Activated CD8-positive, alpha-beta memory T cell treated with anti-CD3 and anti-CD28 coated beads for 1 hour (primary cell): Measurements from ENCODE around the gene SLC39A1.
"Not testable (repeated sequence)": the region's sequence is repeated elsewhere in the genome, so short reads cannot be mapped to it uniquely, and the experiment has no call there.

ENCODE experiments used
- DNase-seq, 2 donors: peaks; one replicate each; pipeline ENCODE4 v3.0.0-alpha.2; 2020; ENCODE audit warnings: low read depth in 1 of 2; ENCODE audit errors: extremely low read depth in 1 of 2

Gene SLC39A1

GRCh38 chr1:153963030-153963849 lies at the start of gene SLC39A1:
Gene SLC39A1 (minus strand): TSS chr1:153963537. CDS start chr1:153962715, 822 bp downstream.
- peak; percentile 82 to 89 for DNase-seq

GRCh38 chr1:154012543-154012942 lies 49.2 kb upstream of the SLC39A1 start:
- DNase-seq, result not testable (repeated sequence)

- DNase-seq, result no peak
These were observed 48.8 kb upstream of the SLC39A1 start for GRCh38 chr1:154012129-154012528.

GRCh38 chr1:154006136-154006535 lies 42.8 kb upstream of the SLC39A1 start:
- no peak for DNase-seq

- no peak for DNase-seq
These were observed 37.1 kb upstream of the SLC39A1 start for GRCh38 chr1:154000420-154000819.

- DNase-seq, result not testable (repeated sequence)
These were observed 33.5 kb upstream of the SLC39A1 start for GRCh38 chr1:153996882-153997281.

GRCh38 chr1:153995640-153996039 lies 32.3 kb upstream of the SLC39A1 start:
- no peak for DNase-seq

- no peak for DNase-seq
These were observed 31.9 kb upstream of the SLC39A1 start for GRCh38 chr1:153995202-153995601.

- no peak for DNase-seq
These were observed 28.5 kb upstream of the SLC39A1 start for GRCh38 chr1:153991806-153992205.

- DNase-seq, result no peak
These were observed 27.9 kb upstream of the SLC39A1 start for GRCh38 chr1:153991151-153991630.

- DNase-seq, result peak; percentile 66 to 77
These were observed 27.3 kb upstream of the SLC39A1 start, which contains the start of gene RPS27 for GRCh38 chr1:153990468-153991150. Gene RPS27 (plus strand): TSS chr1:153990762. CDS start chr1:153990797, 35 bp downstream.

- no peak for DNase-seq
These were observed 24.3 kb upstream of the SLC39A1 start for GRCh38 chr1:153987621-153988020.

- DNase-seq, result no peak
These were observed 22.8 kb upstream of the SLC39A1 start, which contains the start of gene RAB13 for GRCh38 chr1:153985941-153986761. Gene RAB13 (minus strand): TSS chr1:153986339. CDS start chr1:153986236, 103 bp downstream.

GRCh38 chr1:153985341-153985912 lies 22.1 kb upstream of the SLC39A1 start:
- no peak for DNase-seq

GRCh38 chr1:153984123-153984894 lies 21.0 kb upstream of the SLC39A1 start:
- no peak for DNase-seq

GRCh38 chr1:153981735-153982134 lies 18.4 kb upstream of the SLC39A1 start:
- DNase-seq, result not testable (repeated sequence)

- not testable (repeated sequence) for DNase-seq
These were observed 15.8 kb upstream of the SLC39A1 start for GRCh38 chr1:153979091-153979490.

GRCh38 chr1:153978274-153978909 lies 15.1 kb upstream of the SLC39A1 start:
- no peak for DNase-seq
